SKM-1 (cell line): ENCODE results near the gene FDX2.
A peak's percentile ranks its signal among the peaks of the same experiment; 100 is the strongest.
"Not testable (repeated sequence)": the region's sequence is repeated elsewhere in the genome, so short reads cannot be mapped to it uniquely, and the experiment has no call there.

Source experiments
- DNase-seq: peaks from one replicate; lab custom pipeline; 2025; ENCODE audit not compliant: unreplicated experiment; lab: John Stamatoyannopoulos, UW

FDX2 gene

GRCh38 chr19:10315335-10316214 is at the start of gene FDX2:
Gene FDX2 (minus strand): TSS chr19:10316015. CDS start chr19:10315996, 19 bp downstream.
- peak; percentile 45 for DNase-seq

- DNase-seq = no peak
These were observed 49.7 kb upstream of the FDX2 start for GRCh38 chr19:10365518-10365917.

DNA sequence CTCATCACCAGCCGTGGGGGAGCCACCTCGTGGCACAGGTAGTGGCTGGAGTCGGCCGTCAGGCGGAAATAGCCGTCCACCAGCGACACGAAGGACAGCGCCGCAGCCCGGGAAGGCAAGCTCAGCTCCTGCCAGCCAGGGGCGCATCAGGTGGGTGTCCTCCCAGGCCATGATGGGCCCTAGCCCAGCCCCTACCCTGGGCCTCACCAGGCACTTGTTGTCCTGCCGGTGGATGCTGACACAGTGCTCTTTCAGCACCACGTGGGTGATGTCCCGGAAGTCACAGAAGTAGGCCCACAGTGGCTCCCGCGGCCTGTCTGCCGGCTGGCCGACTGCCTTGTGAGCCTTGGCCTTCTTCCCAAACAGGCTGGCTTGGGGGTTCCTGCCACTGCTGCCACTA is 48.8 kb upstream of the FDX2 start:
- no peak for DNase-seq

GRCh38 chr19:10363789-10364281 is 48.0 kb upstream of the FDX2 start:
- no peak for DNase-seq

DNA sequence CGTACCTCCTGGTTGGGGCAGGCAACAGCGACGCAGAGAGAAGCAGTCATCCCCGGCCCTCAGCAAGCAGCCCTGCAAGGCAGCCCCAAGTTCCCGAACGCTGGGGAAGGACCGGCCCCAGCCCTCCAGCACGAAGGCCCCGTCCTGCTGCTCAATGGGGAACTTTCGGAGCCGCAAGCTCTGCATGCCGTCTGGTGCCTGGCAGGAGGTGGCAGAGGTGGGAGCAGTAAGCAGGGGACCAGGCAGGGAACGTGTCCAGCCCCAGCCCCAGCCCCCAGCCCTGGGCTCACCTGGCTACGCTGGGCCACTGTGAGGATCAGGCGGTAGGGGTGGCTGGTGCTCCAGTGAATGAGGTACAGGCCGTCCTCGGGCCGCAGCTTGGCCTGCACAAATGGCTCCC is 46.4 kb upstream of the FDX2 start:
- no peak for DNase-seq

DNA sequence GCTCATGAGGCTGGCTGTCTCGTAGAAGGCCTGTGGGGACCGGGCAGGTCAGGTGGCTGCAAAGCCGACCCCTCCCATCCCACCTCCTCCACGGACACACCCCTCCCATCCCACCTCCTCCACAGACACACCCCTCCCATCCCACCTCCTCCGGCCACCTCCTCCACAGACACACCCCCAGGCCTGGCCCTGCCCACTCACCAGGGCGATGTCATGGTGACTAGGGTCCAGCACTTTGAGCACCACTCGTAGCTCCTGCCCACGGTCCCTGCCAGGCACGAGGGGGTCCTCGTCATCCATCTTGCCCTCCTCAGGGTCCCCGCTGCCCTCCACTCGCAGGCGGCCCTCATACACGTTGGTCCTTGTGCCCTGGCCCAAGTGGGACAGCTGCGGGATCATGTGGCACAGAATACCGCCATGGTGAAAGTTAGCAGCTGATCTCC is 45.8 kb upstream of the FDX2 start:
- DNase-seq = no peak

DNA sequence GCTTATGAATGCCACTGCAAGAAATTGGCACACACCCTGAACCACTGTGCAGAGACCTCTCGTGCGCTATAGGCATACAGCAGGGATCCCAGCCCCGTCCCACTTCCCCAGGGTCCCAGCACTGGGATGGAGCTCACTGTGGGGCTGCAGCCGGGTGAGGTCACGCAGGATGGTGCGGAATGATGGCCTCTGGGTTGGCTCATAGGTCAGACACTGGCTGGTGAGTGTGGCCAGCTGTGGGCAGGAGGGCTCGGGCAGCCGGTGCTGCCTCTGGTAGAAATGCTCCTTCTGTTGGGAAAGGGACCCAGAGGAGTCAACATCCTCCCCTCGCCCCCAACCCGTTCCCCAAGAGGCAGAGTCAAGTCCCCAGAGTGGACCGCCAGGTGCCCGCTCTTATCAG is 40.6 kb upstream of the FDX2 start:
- no peak for DNase-seq

DNA sequence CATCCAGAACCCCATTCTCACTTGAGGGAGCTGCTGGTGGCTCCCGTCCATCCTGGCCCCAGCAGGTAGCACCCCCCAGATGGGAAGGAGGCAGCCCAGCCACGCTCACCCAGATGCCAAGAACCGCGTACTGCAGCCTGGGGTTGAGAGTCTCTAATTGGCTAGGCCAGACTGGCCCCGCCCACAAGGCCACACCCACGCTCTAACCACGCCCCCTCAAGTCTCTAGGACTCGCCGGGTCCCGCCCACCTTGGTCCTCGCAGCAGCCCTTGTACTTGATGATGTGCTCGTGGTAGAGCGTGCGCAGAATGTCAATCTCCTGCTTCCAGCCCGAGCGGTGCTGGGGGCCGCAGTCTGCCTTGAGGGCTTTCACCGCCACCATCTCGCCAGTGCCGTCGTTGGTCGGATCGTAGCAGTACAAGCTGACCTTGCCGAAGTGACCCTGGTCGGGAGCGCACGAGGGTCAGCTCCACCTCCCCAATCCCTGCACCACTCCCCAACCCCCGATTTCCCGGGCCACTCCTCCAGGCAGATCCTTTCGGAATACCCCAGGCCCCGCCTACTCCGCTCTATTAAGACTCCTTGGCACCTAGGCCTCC is 38.1 kb upstream of the FDX2 start:
- DNase-seq = no peak

DNA sequence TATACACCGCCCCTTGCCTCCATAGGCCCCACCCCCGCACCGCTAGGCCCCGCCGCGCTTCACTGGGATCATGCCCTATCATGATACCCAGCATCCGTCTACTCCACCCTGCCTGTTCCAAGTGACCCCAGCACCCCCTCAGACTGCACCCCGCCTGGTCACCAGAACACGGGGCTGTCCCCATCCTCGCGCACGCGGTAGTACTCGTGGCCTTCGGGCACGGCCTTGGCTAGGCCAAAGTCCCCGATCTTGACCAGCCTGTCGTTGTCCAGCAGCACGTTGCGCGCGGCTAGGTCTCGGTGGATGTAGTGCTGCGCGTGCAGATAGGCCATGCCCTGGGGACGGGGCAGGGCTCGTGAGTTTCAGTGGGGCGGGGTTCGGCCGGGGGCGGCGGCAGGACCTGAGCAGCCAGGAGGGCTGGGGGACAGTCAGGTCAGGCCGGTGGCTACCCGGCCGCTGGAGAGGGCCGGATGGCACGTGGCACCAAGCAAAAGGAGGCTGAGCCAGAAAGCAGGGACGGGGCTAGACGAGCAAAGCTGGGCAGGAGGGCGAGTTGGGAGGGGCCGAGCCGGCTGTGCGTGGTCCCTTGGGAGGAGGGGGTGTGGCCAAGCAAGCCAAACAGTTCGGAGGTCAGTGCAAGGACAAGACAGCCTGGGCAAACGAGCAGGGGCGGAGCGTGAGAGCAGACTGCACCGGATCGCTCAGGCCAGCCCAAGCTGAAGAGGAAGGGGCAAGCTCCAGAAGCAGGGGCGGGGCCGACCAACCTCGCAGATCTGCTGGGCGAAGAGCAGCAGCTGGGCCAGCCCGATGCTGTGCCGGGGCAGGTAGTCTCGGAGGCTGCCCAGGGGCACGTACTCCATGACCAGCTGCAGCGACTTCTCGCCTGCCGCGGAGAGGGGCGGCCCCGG is 37.2 kb upstream of the FDX2 start:
- no peak for DNase-seq

DNA sequence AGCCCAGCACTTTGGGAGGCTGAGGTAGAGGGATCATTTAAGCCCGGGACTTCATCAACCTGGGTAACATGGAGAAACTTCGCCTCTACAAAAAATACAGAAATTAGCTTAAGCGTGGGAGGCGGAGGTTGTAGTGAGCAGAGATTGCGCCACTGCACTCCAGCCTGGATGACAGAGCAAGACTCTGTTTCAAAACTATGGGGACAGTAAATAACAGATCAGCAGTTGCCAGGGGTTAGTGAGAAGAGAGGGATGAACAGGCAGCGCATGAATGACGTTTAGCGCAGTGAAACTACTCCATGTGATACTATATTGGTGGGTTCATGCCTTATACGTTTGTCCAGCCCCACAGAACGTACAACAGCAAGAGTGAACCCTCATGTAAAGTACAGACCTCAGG is 30.7 kb upstream of the FDX2 start:
- DNase-seq = peak; percentile 60

GRCh38 chr19:10344780-10345179 is 29.0 kb upstream of the FDX2 start:
- DNase-seq = no peak

DNA sequence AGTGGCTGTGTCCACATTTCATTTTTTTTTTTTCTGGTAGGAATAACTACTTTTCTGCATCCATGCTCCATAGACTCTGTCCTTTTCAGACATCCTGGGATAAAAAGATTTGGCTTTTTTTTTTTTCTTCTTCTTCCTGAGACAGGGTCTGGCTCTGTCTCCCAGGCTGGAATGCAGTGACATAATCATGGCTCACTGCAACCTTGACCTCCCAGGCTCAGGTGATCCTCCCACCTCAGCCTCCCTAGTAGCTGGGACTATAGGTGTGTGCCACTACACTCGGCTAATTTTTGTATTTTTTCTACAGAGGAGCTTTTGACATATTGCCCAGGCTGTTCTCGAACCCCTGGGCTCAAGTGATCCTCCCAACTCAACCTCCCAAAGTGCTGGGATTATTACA is 27.7 kb upstream of the FDX2 start:
- no peak for DNase-seq

DNA sequence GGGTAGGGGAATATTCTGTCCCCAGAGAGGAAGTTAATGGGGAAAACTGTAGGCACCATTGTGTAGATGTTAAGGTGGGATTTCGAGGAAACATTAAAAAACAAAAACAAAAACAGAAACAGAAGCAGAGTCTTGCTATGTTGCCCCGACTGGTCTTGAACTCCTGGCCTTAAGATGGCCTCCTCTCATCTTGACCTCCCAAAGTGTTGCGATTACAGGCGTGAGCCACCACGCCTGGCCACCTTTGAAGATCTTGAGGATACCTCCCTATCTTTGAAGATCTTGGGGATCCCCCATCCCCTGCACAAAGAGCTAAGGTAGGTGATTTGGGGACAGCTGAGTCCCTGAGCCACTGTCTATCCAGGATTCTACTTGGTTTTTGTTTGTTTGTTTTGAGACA is 24.2 kb upstream of the FDX2 start:
- DNase-seq = no peak

DNA sequence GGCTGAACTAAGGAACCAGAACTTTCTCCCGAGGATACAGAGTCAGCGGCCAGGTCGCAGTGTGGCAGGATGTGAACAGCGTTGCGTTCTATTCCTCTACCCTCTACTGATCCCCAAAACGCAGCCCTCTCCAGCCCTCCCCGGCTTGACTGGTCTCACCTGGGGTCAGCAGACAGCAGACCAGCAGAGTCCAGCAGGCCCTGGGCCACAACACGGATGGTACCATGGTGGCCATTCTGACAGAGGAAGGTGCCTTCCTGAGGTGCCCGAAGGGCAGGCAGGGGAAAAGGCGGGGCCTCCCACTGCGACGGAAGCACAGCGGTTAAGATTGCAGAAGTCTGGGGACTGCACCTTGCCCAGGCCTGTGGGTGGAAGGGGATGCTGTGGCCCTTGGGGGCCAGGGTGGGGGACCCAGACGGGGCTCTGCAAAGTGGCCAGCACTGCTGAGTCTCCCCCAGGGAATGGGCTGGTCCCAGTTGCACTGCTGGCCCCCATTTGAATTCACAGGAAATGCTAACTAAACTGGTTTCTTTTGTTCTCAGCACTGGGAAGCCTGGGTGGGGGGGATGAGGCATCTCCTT is 23.7 kb upstream of the FDX2 start, which contains the start of gene ICAM3:
ICAM3 (minus strand) TSS at position 245 of the 581 bp plus-strand sequence; CDS start at position 235, 10 bp downstream.
- DNase-seq = peak; percentile 53

- DNase-seq = no peak
These were observed 23.1 kb upstream of the FDX2 start for GRCh38 chr19:10338940-10339339.

DNA sequence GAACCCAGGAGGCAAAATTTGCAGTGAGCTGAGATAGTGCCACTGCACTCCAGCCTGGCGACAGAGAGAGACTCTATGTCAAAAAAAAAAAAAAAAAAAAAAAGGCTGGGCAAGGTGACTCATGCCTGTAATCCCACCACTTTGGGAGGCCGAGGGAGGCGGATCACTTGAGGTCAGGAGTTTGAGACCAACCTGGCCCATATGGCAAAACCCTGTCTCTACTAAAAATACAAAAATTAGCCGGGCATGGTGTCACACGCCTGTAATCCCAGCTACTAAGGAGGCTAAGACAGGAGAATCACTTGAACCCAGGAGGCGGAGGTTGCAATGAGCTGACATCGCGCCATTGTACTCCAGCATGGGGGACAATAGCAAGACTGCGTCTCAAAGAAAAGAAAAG is 20.9 kb upstream of the FDX2 start:
- DNase-seq = not testable (repeated sequence)

DNA sequence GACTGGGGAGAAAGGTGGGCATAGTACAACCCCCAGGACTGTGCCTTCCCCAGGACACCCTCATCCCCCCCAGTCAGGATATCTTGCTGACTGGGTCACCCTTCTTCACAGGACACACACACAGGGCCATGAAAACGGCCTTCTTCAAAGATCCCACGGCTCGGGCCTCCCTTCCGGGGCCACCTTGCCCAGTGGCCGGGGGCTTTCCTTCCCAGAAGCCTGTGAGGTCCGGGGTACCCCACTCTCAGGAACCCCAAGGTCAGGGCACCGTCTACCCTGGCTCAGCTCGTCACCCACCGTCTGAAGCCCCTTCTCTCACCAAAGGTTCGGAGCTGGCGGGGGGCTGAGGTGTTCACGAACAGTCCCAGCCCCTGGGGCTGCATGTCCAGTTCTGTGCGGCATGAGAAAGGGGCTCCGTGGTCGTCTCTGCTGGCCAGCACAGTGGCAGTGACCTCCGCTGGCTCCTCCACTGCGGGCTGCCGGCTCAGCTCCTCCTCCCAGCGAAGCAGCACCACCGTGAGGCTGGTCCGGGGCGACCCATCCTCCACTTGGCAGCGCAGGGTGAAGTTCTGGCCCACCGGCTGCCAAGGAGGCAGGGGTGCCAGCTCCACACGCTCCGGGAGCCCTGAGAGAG is 19.7 kb upstream of the FDX2 start:
- no peak for DNase-seq

- DNase-seq = no peak
These were observed 19.0 kb upstream of the FDX2 start for GRCh38 chr19:10334588-10335351.

DNA sequence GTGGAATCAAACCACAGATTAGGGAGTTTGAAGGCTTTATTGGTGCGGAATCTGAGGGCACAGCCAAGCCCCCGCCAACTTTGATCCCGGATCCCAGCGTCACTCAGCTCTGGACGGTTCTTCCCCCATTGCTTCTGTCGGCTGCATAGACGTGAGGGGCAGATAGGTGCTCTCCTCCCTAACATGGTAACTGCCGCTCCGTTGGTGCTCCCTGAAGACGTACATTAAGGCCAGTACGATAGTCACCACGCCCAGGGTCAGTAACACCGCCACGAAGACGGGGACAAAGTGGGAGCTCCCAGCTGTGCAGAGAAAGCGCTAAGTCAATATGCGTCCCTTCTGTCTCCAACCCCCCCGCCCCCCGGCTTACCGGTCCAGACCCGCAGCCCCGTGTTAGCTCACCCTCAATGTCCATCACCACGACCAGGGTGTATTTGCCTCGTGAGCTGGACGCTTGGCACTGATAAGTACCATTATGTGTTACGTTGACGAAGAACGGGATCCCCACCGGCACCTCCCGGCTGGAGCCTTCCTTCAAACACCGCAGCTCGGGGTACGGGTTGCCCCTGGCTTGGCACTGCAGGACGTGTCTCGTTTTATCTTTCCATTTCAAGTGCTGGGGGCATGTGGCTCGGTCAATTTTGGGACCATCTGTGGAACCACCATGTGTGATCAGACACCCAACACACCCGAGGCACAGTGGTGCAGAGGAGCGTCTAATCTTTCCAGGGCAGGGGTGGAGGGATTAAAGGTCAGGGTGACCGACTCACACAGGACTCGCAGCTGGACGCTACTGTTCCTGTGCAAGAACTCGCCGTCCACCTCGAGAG is 18.2 kb upstream of the FDX2 start:
- no peak for DNase-seq
